WTC11 (cell line): ENCODE data around the gene EOMES. TPM values are rescaled to one million over a fixed set of nuclear protein-coding genes. Genes with fewer than 3 reads are reported as not detected.
A peak's percentile ranks its signal among the peaks of the same experiment; 100 is the strongest.

Experiments used
- ATAC-seq: fragments of 200-7000 bp; cut with Tn5 transposase; 2 replicates; pipeline ENCODE4 v1.10.0; 2021; ENCODE audit warnings: mild to moderate bottlenecking, moderate library complexity
- CTCF ChIA-PET: fragments of 300-600 bp; sonication (Branson Sonifier 250); formaldehyde crosslinking; loops from one replicate; lab custom pipeline; 2021; ENCODE audit warnings: antibody characterized with exemption; lab: Charles Lee
- POLR2A ChIA-PET: fragments of 350-600 bp; sonication (Branson Sonifier 250); formaldehyde crosslinking; loops from one replicate; lab custom pipeline; 2021; ENCODE audit warnings: antibody characterized with exemption; lab: Charles Lee
- DNase-seq: peaks from one replicate; pipeline ENCODE4 v3.0.0; 2021; ENCODE audit warnings: low spot score
- H3K27ac Mint-ChIP-seq: 2 replicates; pipeline ENCODE4 v1.8.0; 2021; ENCODE audit warnings: mixed read lengths
- H3K27me3 Mint-ChIP-seq: 2 replicates; pipeline ENCODE4 v1.8.0; 2021; ENCODE audit warnings: low read depth, mild to moderate bottlenecking, moderate library complexity, mixed read lengths
- H3K36me3 Mint-ChIP-seq: 2 replicates; pipeline ENCODE4 v1.8.0; 2021; ENCODE audit warnings: mixed read lengths
- H3K4me1 Mint-ChIP-seq: 2 replicates; pipeline ENCODE4 v1.8.0; 2022; ENCODE audit warnings: mixed read lengths
- H3K4me3 Mint-ChIP-seq: 2 replicates; pipeline ENCODE4 v1.8.0; 2021; ENCODE audit warnings: mild to moderate bottlenecking, moderate library complexity, mixed read lengths
- H3K9me3 Mint-ChIP-seq: 2 replicates; pipeline ENCODE4 v1.8.0; 2021; ENCODE audit warnings: mixed read lengths
- ATF3 ChIP-seq: sonication (generic); formaldehyde crosslinking; conservative IDR thresholded peaks from 2 replicates; pipeline ENCODE4 v1.8.1; 2022; ENCODE audit warnings: mild to moderate bottlenecking, missing genetic modification reagents
- CDX4 ChIP-seq: fragments of 250-450 bp; sonication (Bioruptor Pico); IDR thresholded peaks from 2 replicates; pipeline ENCODE4 v1.9.0; 2021; ENCODE audit warnings: moderate library complexity, mild to moderate bottlenecking, inconsistent platforms, borderline replicate concordance
- CREM ChIP-seq: sonication (generic); formaldehyde crosslinking; IDR thresholded peaks from 2 replicates; pipeline ENCODE4 v1.8.1; 2022; ENCODE audit warnings: mild to moderate bottlenecking, missing genetic modification reagents, moderate library complexity
- E2F4 ChIP-seq: sonication (generic); formaldehyde crosslinking; IDR thresholded peaks from 2 replicates; pipeline ENCODE4 v1.8.1; 2022; ENCODE audit warnings: low read depth, mild to moderate bottlenecking, moderate library complexity, missing genetic modification reagents, borderline replicate concordance
- ELF4 ChIP-seq: sonication (generic); formaldehyde crosslinking; IDR thresholded peaks from 2 replicates; pipeline ENCODE4 v1.8.1; 2022; ENCODE audit warnings: low read depth, mild to moderate bottlenecking, moderate library complexity, missing genetic modification reagents
- ETV6 ChIP-seq: sonication (generic); formaldehyde crosslinking; IDR thresholded peaks from 2 replicates; pipeline ENCODE4 v1.8.1; 2022; ENCODE audit warnings: mild to moderate bottlenecking, missing genetic modification reagents
- NFE2L1 ChIP-seq: sonication (generic); formaldehyde crosslinking; IDR thresholded peaks from 2 replicates; pipeline ENCODE4 v1.8.1; 2023; ENCODE audit warnings: missing genetic modification reagents
- NFYB ChIP-seq: sonication (generic); formaldehyde crosslinking; conservative IDR thresholded peaks from 2 replicates; pipeline ENCODE4 v1.8.0; 2022; ENCODE audit warnings: low read depth, missing genetic modification reagents
- SMAD4 ChIP-seq: sonication (generic); formaldehyde crosslinking; IDR thresholded peaks from 2 replicates; pipeline ENCODE4 v1.8.0; 2022; ENCODE audit warnings: mild to moderate bottlenecking, missing genetic modification reagents
- SOX15 ChIP-seq: fragments of 250-450 bp; sonication (Bioruptor Pico); IDR thresholded peaks from 2 replicates; pipeline ENCODE4 v1.9.0; 2021; ENCODE audit warnings: mild to moderate bottlenecking
- TEAD4 ChIP-seq: sonication (generic); formaldehyde crosslinking; IDR thresholded peaks from 2 replicates; pipeline ENCODE4 v1.8.0; 2022; ENCODE audit warnings: mild to moderate bottlenecking, missing genetic modification reagents
- ZNF416 ChIP-seq: fragments of 250-450 bp; sonication (Bioruptor Pico); IDR thresholded peaks from 2 replicates; pipeline ENCODE4 v1.9.0; 2021; ENCODE audit warnings: mild to moderate bottlenecking, inconsistent platforms
- ZNF423 ChIP-seq: fragments of 250-450 bp; sonication (Bioruptor Pico); IDR thresholded peaks from 2 replicates; pipeline ENCODE4 v2.1.2; 2022; ENCODE audit warnings: mild to moderate bottlenecking, moderate library complexity
- total RNA-seq: library from RNA; stranded (reverse); gene quantifications from 3 replicates; pipeline ENCODE4 v1.2.3, GENCODE V29; 2021
- TF ChIP-seq, protein P1 (sequence below): fragments of 250-450 bp; sonication (Bioruptor Pico); IDR thresholded peaks from 2 replicates; pipeline ENCODE4 v1.9.0; 2021; ENCODE audit warnings: mild to moderate bottlenecking
- TF ChIP-seq, protein P2 (sequence below): sonication (generic); formaldehyde crosslinking; IDR thresholded peaks from 2 replicates; pipeline ENCODE4 v1.8.0; 2022; ENCODE audit warnings: mild to moderate bottlenecking, missing genetic modification reagents
- TF ChIP-seq, protein P3 (sequence below): sonication (generic); formaldehyde crosslinking; IDR thresholded peaks from 2 replicates; pipeline ENCODE4 v1.8.0; 2023; ENCODE audit warnings: missing genetic modification reagents
- TF ChIP-seq, protein P4 (sequence below): fragments of 250-450 bp; sonication (Bioruptor Pico); IDR thresholded peaks from 2 replicates; pipeline ENCODE4 v1.9.0; 2021; ENCODE audit warnings: mild to moderate bottlenecking, borderline replicate concordance

The EOMES gene
- total RNA-seq, 1 experiment from 2014 or later, result 1.4 TPM

DNA sequence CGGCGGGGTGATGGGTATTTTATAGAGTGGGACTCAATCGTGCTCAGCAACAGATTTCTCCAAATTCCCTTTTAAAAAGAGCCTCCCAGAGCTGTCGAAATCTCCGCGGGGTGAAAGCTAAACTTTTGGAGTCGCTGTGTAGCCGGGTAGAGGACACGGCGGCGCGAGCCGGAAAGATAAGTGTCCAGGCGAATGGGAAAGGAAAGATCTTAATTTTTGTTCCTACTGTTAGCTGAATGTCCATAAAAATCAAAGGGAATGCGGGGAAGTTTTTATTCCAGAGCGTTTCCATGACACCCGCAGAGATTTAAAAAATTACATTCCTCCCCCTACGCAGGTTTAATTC, 9.1 kb downstream of the EOMES start:
- Mint-ChIP-seq H3K27ac (no peak overlapping the region), H3K4me1 (peaks cover 55% of the 10 kb centered on the region), H3K4me3 (peak overlapping the region; percentile 82), H3K36me3 (no peaks in the 10 kb centered on the region), H3K27me3 (peaks cover 91% of the 10 kb centered on the region), H3K9me3 (no peaks in the 10 kb centered on the region)
- ATAC-seq, result no peak
- POLR2A ChIA-PET, result interaction anchor here (2.1 kb wide), 1 partner anchor 8 kb away, joined by 9 read pairs; the partner anchor contains the start of gene EOMES
- no peak for DNase-seq
- CTCF ChIA-PET, result interaction anchor here (0.9 to 3.0 kb wide), 14 partner anchors 10 to 615 kb away, joined by 3 to 120 read pairs (median 14); partner anchors contain the start of gene EOMES
- TF ChIP-seq, protein P1, sequence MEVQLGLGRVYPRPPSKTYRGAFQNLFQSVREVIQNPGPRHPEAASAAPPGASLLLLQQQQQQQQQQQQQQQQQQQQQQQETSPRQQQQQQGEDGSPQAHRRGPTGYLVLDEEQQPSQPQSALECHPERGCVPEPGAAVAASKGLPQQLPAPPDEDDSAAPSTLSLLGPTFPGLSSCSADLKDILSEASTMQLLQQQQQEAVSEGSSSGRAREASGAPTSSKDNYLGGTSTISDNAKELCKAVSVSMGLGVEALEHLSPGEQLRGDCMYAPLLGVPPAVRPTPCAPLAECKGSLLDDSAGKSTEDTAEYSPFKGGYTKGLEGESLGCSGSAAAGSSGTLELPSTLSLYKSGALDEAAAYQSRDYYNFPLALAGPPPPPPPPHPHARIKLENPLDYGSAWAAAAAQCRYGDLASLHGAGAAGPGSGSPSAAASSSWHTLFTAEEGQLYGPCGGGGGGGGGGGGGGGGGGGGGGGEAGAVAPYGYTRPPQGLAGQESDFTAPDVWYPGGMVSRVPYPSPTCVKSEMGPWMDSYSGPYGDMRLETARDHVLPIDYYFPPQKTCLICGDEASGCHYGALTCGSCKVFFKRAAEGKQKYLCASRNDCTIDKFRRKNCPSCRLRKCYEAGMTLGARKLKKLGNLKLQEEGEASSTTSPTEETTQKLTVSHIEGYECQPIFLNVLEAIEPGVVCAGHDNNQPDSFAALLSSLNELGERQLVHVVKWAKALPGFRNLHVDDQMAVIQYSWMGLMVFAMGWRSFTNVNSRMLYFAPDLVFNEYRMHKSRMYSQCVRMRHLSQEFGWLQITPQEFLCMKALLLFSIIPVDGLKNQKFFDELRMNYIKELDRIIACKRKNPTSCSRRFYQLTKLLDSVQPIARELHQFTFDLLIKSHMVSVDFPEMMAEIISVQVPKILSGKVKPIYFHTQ (CRISPR knock-in tag), result no peak
- TF ChIP-seq ATF3 (CRISPR knock-in tag) (no peak), ZNF423 (CRISPR knock-in tag) (no peak), CREM (CRISPR knock-in tag) (no peak), ZNF416 (CRISPR knock-in tag) (no peak), NFE2L1 (no peak), TEAD4 (no peak), SMAD4 (CRISPR knock-in tag) (no peak), SOX15 (no peak), CDX4 (CRISPR knock-in tag) (no peak), ELF4 (CRISPR knock-in tag) (no peak), ETV6 (no peak), NFYB (CRISPR knock-in tag) (no peak), E2F4 (CRISPR knock-in tag) (no peak)
- TF ChIP-seq, protein P2, sequence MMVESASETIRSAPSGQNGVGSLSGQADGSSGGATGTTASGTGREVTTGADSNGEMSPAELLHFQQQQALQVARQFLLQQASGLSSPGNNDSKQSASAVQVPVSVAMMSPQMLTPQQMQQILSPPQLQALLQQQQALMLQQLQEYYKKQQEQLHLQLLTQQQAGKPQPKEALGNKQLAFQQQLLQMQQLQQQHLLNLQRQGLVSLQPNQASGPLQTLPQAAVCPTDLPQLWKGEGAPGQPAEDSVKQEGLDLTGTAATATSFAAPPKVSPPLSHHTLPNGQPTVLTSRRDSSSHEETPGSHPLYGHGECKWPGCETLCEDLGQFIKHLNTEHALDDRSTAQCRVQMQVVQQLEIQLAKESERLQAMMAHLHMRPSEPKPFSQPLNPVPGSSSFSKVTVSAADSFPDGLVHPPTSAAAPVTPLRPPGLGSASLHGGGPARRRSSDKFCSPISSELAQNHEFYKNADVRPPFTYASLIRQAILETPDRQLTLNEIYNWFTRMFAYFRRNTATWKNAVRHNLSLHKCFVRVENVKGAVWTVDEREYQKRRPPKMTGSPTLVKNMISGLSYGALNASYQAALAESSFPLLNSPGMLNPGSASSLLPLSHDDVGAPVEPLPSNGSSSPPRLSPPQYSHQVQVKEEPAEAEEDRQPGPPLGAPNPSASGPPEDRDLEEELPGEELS (CRISPR knock-in tag), result no peak
- TF ChIP-seq, protein P3, sequence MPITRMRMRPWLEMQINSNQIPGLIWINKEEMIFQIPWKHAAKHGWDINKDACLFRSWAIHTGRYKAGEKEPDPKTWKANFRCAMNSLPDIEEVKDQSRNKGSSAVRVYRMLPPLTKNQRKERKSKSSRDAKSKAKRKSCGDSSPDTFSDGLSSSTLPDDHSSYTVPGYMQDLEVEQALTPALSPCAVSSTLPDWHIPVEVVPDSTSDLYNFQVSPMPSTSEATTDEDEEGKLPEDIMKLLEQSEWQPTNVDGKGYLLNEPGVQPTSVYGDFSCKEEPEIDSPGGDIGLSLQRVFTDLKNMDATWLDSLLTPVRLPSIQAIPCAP (CRISPR knock-in tag), result no peak
- TF ChIP-seq, protein P4, sequence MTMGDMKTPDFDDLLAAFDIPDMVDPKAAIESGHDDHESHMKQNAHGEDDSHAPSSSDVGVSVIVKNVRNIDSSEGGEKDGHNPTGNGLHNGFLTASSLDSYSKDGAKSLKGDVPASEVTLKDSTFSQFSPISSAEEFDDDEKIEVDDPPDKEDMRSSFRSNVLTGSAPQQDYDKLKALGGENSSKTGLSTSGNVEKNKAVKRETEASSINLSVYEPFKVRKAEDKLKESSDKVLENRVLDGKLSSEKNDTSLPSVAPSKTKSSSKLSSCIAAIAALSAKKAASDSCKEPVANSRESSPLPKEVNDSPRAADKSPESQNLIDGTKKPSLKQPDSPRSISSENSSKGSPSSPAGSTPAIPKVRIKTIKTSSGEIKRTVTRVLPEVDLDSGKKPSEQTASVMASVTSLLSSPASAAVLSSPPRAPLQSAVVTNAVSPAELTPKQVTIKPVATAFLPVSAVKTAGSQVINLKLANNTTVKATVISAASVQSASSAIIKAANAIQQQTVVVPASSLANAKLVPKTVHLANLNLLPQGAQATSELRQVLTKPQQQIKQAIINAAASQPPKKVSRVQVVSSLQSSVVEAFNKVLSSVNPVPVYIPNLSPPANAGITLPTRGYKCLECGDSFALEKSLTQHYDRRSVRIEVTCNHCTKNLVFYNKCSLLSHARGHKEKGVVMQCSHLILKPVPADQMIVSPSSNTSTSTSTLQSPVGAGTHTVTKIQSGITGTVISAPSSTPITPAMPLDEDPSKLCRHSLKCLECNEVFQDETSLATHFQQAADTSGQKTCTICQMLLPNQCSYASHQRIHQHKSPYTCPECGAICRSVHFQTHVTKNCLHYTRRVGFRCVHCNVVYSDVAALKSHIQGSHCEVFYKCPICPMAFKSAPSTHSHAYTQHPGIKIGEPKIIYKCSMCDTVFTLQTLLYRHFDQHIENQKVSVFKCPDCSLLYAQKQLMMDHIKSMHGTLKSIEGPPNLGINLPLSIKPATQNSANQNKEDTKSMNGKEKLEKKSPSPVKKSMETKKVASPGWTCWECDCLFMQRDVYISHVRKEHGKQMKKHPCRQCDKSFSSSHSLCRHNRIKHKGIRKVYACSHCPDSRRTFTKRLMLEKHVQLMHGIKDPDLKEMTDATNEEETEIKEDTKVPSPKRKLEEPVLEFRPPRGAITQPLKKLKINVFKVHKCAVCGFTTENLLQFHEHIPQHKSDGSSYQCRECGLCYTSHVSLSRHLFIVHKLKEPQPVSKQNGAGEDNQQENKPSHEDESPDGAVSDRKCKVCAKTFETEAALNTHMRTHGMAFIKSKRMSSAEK (CRISPR knock-in tag), result no peak
